ENCODE measurements around the gene CALHM6. TPM values are rescaled to one million over a fixed set of nuclear protein-coding genes. Genes with fewer than 3 reads are reported as not detected.

The CALHM6 gene
- total and polyA plus RNA-seq, 2 experiments from 2014 or later: 4.9 TPM; not detected in 1

DNA sequence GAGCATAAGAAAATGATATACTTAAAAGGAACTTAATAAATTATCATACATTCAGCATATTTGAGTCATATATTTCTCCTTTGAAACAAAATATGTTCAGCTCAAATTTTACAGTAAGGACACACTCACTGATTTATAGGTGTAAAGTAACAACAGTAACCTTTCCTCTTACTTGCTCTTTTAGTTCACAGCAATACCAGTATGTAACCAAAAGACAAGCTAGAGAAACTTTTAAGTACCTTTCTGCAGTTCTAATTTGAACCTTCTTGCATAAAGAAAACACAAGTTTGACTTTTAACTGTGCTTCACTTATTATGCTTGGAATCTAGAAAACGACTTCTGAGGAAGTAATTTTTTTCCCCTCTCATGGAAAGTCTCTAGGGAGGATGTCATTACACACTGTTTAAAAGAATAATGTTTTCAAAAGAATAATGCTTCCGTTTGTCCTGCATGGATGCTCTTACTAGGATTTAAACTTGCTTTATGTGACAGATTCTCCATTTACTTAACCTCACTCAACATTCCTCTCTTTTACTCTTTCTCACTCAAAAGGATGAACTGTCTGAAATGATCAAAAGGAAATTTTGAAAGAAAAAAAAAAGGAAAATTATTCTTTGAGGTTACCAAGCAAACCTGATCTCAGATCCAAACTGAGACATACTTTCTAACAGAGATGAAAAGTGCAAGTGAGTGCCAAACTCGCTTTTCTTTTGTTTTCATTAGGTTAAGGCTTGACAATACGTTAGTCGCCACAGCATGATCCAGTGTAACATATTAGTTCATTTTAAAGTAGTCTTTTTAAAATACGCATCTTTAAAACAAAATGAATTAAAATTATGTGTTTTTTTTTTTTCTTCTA, 22.4 kb upstream of the CALHM6 start:
- TF ChIP-seq, protein P1, sequence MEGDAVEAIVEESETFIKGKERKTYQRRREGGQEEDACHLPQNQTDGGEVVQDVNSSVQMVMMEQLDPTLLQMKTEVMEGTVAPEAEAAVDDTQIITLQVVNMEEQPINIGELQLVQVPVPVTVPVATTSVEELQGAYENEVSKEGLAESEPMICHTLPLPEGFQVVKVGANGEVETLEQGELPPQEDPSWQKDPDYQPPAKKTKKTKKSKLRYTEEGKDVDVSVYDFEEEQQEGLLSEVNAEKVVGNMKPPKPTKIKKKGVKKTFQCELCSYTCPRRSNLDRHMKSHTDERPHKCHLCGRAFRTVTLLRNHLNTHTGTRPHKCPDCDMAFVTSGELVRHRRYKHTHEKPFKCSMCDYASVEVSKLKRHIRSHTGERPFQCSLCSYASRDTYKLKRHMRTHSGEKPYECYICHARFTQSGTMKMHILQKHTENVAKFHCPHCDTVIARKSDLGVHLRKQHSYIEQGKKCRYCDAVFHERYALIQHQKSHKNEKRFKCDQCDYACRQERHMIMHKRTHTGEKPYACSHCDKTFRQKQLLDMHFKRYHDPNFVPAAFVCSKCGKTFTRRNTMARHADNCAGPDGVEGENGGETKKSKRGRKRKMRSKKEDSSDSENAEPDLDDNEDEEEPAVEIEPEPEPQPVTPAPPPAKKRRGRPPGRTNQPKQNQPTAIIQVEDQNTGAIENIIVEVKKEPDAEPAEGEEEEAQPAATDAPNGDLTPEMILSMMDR (IDR thresholded peaks at IDR 0.05; ENCODE audit: low read depth, low read length): no peak
- no peak overlapping the region for H3K27ac ChIP-seq

DNA sequence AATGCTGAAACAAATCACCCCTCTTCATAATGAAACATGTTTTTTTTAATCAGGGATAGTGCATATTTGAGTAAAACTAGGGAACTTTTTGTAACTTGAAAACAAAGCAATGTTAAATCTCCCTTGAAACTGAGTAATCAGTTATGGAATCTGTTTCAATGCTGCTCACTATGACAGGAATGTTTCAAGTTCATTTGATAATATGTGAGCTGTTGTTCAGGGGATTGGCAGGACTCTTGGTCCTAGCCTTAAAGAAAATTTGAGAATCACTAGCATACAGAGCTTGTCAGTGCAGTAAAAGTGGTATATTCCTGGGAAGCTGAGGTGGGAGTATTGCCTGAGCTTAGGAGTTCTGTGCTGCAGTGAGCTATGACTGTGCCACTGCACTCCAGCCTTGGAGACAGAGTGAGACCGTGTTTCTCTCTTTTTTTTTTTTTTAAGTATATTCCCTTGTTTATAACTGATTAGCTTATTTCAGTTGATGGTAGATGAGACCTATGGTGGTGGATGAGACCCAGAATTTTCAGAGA, 21.6 kb upstream of the CALHM6 start:
- Histone ChIP-seq H3K9me3 (ENCODE audit: low read depth) (no peaks in the 10 kb centered on the region), H3K4me3 (no peak overlapping the region), H3K4me1 (ENCODE audit: low read depth) (no peaks in the 10 kb centered on the region), H3K27me3 (no peaks in the 10 kb centered on the region), H3K27ac (no peak overlapping the region), H3K36me3 (no peaks in the 10 kb centered on the region)
- no peak for DNase-seq (ENCODE audit: low read depth in 1 of 2, low spot score in 1 of 2)
- TF ChIP-seq, protein P1 (IDR thresholded peaks at IDR 0.05; ENCODE audit: low read depth, low read length): no peak

More for the DNA sequence above, 22.4 kb upstream of the CALHM6 start:
- Histone ChIP-seq H3K4me1 (ENCODE audit: low read depth) (no peaks in the 10 kb centered on the region), H3K36me3 (no peaks in the 10 kb centered on the region), H3K27me3 (no peaks in the 10 kb centered on the region), H3K9me3 (ENCODE audit: low read depth) (no peaks in the 10 kb centered on the region), H3K4me3 (no peak overlapping the region)
- no peak for DNase-seq (ENCODE audit: low read depth in 1 of 2, low spot score in 1 of 2)

DNA sequence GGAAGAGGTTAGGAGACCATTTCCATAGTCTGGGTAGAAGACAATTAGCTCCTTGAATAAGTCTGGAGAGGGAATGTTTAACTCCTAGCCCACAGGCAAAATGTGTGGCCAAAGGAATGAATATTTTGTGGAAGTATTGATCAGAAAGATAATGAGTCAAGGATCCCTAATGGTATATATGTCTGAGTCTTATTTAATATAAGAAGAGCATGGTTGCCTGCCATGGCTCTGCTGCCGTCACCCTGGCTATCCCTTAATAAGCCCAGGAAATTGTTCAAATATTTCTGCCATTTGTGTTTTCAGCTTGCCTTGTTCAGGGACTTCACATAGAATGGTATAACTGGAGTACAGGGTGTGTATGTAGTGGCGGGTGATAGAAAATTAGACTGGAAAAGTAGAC, 18.1 kb upstream of the CALHM6 start:
- Histone ChIP-seq H3K4me3 (no peak overlapping the region), H3K27ac (no peak overlapping the region), H3K4me1 (ENCODE audit: low read depth) (no peaks in the 10 kb centered on the region), H3K9me3 (ENCODE audit: low read depth) (no peaks in the 10 kb centered on the region), H3K27me3 (no peaks in the 10 kb centered on the region), H3K36me3 (no peaks in the 10 kb centered on the region)
- TF ChIP-seq, protein P1 (IDR thresholded peaks at IDR 0.05; ENCODE audit: low read depth, low read length): no peak
- DNase-seq (ENCODE audit: low read depth in 1 of 2, low spot score in 1 of 2): no peak

- H3K27ac ChIP-seq: no peak overlapping the region
- peak; percentile 14 to 59 for DNase-seq (ENCODE audit: low read depth in 1 of 2, low spot score in 1 of 2)
- H3K36me3 ChIP-seq: no peaks in the 10 kb centered on the region
- H3K27me3 ChIP-seq: no peaks in the 10 kb centered on the region
- H3K9me3 ChIP-seq (ENCODE audit: low read depth): no peaks in the 10 kb centered on the region
- H3K4me1 ChIP-seq (ENCODE audit: low read depth): no peaks in the 10 kb centered on the region
- H3K4me3 ChIP-seq: no peak overlapping the region
- TF ChIP-seq, protein P1 (IDR thresholded peaks at IDR 0.05; ENCODE audit: low read depth, low read length): peak; percentile 66
Measured at GRCh38 chr6:116444092-116444491, 17.1 kb upstream of the CALHM6 start.

- no peaks in the 10 kb centered on the region for H3K27me3 ChIP-seq
- no peak overlapping the region for H3K27ac ChIP-seq
- H3K36me3 ChIP-seq: no peaks in the 10 kb centered on the region
- H3K4me3 ChIP-seq: no peak overlapping the region
- TF ChIP-seq, protein P1 (IDR thresholded peaks at IDR 0.05; ENCODE audit: low read depth, low read length): no peak
- no peaks in the 10 kb centered on the region for H3K9me3 ChIP-seq (ENCODE audit: low read depth)
- no peaks in the 10 kb centered on the region for H3K4me1 ChIP-seq (ENCODE audit: low read depth)
- no peak for DNase-seq (ENCODE audit: low read depth in 1 of 2, low spot score in 1 of 2)
Measured at GRCh38 chr6:116444575-116444974, 16.6 kb upstream of the CALHM6 start.

Data from cardiac muscle cell (in vitro differentiated cells and primary cell).